ENCODE measurements around the gene CSTF1. TPM values are rescaled to one million over a fixed set of nuclear protein-coding genes. Genes with fewer than 3 reads are reported as not detected.

CSTF1 gene
- total and polyA plus RNA-seq, 2 of the 8 experiments (the other 6 are each of a cell fraction or from before 2014, with no cell fraction given), result 59.4 to 83.5 TPM

- TF ChIP-seq SP4 (IDR thresholded peaks at IDR 0.05; ENCODE audit: low read length), result peak; percentile 44; the same call in 1 of the 2 replicates
- TF ChIP-seq ASH2L (IDR thresholded peaks at IDR 0.05; ENCODE audit: low read length), result no peak
- peak; percentile 62 for TF ChIP-seq KDM4A (IDR thresholded peaks at IDR 0.05; ENCODE audit: low read depth, low read length, severe bottlenecking)
- no peak for TF ChIP-seq JUN (IDR thresholded peaks at IDR 0.05; ENCODE audit: low read depth, low read length)
- peak; percentile 64 for TF ChIP-seq SP1 (IDR thresholded peaks at IDR 0.05; ENCODE audit: low read depth, low read length)
- TF ChIP-seq PHF8 (conservative IDR thresholded peaks at IDR 0.05; ENCODE audit: low read depth, low read length), result 0 out of 2 replicates have a peak, but pooled peaks have one; percentile 28
- TF ChIP-seq CREB1 (IDR thresholded peaks at IDR 0.05), result no peak
- TF ChIP-seq FOSL1 (IDR thresholded peaks at IDR 0.05; ENCODE audit: insufficient read depth, low read depth, low read length), result 0 out of 2 replicates have a peak, but pooled peaks have one; percentile 18
- DNase-seq (ENCODE audit: low read depth in 1 of 2, low spot score in 2 of 2) (peak; percentile 72 to 84), FAIRE-seq (no peak)
- H2BK120ac ChIP-seq (replicated peaks; ENCODE audit: low read depth, low read length), result no peak within 1 kb of the TSS
- H3K27ac ChIP-seq (ENCODE audit: low read depth, low read length), result no peak within 1 kb of the TSS
- H2BK20ac ChIP-seq (ENCODE audit: low read length), result no peak within 1 kb of the TSS
- 3% methylated on average over 14 of the region's 63 CpGs; no CpG with 5 or more reads in 1 of the 2 experiments for WGBS, 2 experiments (ENCODE audit: extremely low coverage in 1 of 2, insufficient coverage in 1 of 2, insufficient read length in 1 of 2, insufficient replicate concordance in 2 of 2, low coverage in 1 of 2, low lambda C conversion rate in 2 of 2, missing lambda C conversion rate in 1 of 2)
- no peaks in the 10 kb centered on the region for H3K79me1 ChIP-seq (ENCODE audit: low read depth, low read length)
- no peak within 1 kb of the TSS for H3K23ac ChIP-seq (ENCODE audit: insufficient read length)
- H4K20me1 ChIP-seq (replicated peaks in 1 of 2; ENCODE audit: control insufficient read depth in 1 of 2, insufficient read depth in 2 of 2, low read length in 2 of 2), result peaks cover 0 to 10% of the 10 kb centered on the region in 2 experiments
- H4K91ac ChIP-seq (replicated peaks; ENCODE audit: insufficient read length, low read length), result no peak within 1 kb of the TSS
- H3K4ac ChIP-seq (replicated peaks; ENCODE audit: insufficient read length, low read depth, low read length), result no peak within 1 kb of the TSS
- peaks cover 0 to 11% (median 8%) of the 10 kb centered on the region in 4 experiments; a peak in 4 of 7 replicates for H3K27me3 ChIP-seq (replicated peaks in 1 of 4; ENCODE audit: control insufficient read depth in 3 of 4, extremely low read depth in 1 of 4, insufficient read depth in 3 of 4, low read length in 3 of 4)
- H2BK15ac ChIP-seq (ENCODE audit: low read length), result no peak within 1 kb of the TSS
- H2BK12ac ChIP-seq (ENCODE audit: low read depth, low read length), result peak within 1 kb of the TSS; percentile 39; the same call in 1 of the 2 replicates
- H3K9me3 ChIP-seq (ENCODE audit: insufficient read depth in 2 of 2, low read depth in 1 of 2, low read length in 1 of 2), result no peaks in the 10 kb centered on the region
- H4K5ac ChIP-seq (ENCODE audit: insufficient read length, low read depth, low read length), result no peak within 1 kb of the TSS
- peak within 1 kb of the TSS; percentile 18; the same call in 1 of the 2 replicates for H2BK5ac ChIP-seq (ENCODE audit: low read depth, low read length)
- peak within 1 kb of the TSS; percentile 65 to 94 (median 73) for H3K4me3 ChIP-seq (ENCODE audit: extremely low read depth in 1 of 4, insufficient read depth in 2 of 4, low read depth in 3 of 4, low read length in 4 of 4)
- no peaks in the 10 kb centered on the region for H3K79me2 ChIP-seq (ENCODE audit: control insufficient read depth in 1 of 2, insufficient read depth in 2 of 2, low read length in 2 of 2)
- peak within 1 kb of the TSS; percentile 93 for H2AFZ ChIP-seq (ENCODE audit: low read length)
- peak within 1 kb of the TSS; percentile 22; the same call in 1 of the 2 replicates for H4K8ac ChIP-seq (ENCODE audit: extremely low read depth, insufficient read depth, low read length)
- CTCF ChIA-PET (ENCODE audit: partially characterized antibody), result interaction anchor here (3.7 kb wide), 1 partner anchor 15 kb away, joined by 20 read pairs; no protein-coding TSS in a partner anchor
- peaks cover 4 to 11% (median 6%) of the 10 kb centered on the region in 4 experiments for H3K4me1 ChIP-seq (replicated peaks in 1 of 4; ENCODE audit: control insufficient read depth in 3 of 4, insufficient read depth in 4 of 4, low read length in 3 of 4)
- peak within 1 kb of the TSS in 2 of 4 experiments; percentile 7 to 23; a peak in 2 of 7 replicates for H3K9ac ChIP-seq (replicated peaks in 1 of 4; ENCODE audit: extremely low read depth in 1 of 4, low read depth in 3 of 4, low read length in 3 of 4)
- POLR2A ChIA-PET (ENCODE audit: partially characterized antibody), result interaction anchor here (0.6 to 2.3 kb wide), 2 partner anchors 27 to 34 kb away, joined by 4 to 10 read pairs; partner anchors contain the start of genes AURKA and CSTF1
- peaks cover 9% of the 10 kb centered on the region; the same call in 1 of the 2 replicates for H3K23me2 ChIP-seq (ENCODE audit: low read depth, low read length)
- no peaks in the 10 kb centered on the region for H3K36me3 ChIP-seq (ENCODE audit: control insufficient read depth in 2 of 4, insufficient read depth in 4 of 4, low read length in 3 of 4)
- H2AK5ac ChIP-seq (ENCODE audit: low read depth, low read length), result no peak within 1 kb of the TSS
- no peak within 1 kb of the TSS for H3K56ac ChIP-seq (replicated peaks; ENCODE audit: insufficient read length, low read depth, low read length)
- peak within 1 kb of the TSS; percentile 66 to 83 for H3K4me2 ChIP-seq (ENCODE audit: insufficient read depth in 1 of 2, low read depth in 2 of 2, low read length in 2 of 2)
- no peak within 1 kb of the TSS for H3K14ac ChIP-seq (ENCODE audit: insufficient read length)
- peak within 1 kb of the TSS; percentile 48; the same call in 1 of the 2 replicates for H3K18ac ChIP-seq (ENCODE audit: extremely low read depth, low read length)
Measured at GRCh38 chr20:56358600-56359211, 33.7 kb upstream of the CSTF1 start, which contains the start of gene FAM210B. TSS of gene FAM210B (plus strand) at chr20:56358974. CDS start at chr20:56359006, 32 bp downstream.
